Measurements from ENCODE around the gene SDK2.

- TF ChIP-seq REST (IDR thresholded peaks at IDR 0.05; ENCODE audit: insufficient replicate concordance, low read depth) (no peak), CTCF (IDR thresholded peaks at IDR 0.05; ENCODE audit: insufficient read depth, low read length) (no peak), POLR2AphosphoS5 (IDR thresholded peaks at IDR 0.05; ENCODE audit: low read depth) (no peak), SPI1 (IDR thresholded peaks at IDR 0.05; ENCODE audit: borderline replicate concordance, low read depth) (no peak)
Measured at GRCh38 chr17:73610331-73610911, 33.8 kb downstream of the SDK2 start.
